SK-N-SH treated with all-trans-retinoic acid at 6 μM for 48 hours (cell line): ENCODE results near the gene ALPL.

Experiments used
- ATAC-seq: fragments of 200-7000 bp; cut with Tn5 transposase; 3 replicates; pipeline ENCODE4 v1.9.1; 2020; ENCODE audit warnings: mild to moderate bottlenecking, moderate library complexity
- ARNTL ChIP-seq: fragments of 450-650 bp; formaldehyde crosslinking; IDR thresholded peaks from 2 replicates; pipeline ENCODE4 v1.5.0; 2020; ENCODE audit warnings: low read depth, mild to moderate bottlenecking, moderate library complexity, borderline replicate concordance
- BACH2 ChIP-seq: fragments of 250-450 bp; sonication (Bioruptor Pico); IDR thresholded peaks from 2 replicates; pipeline ENCODE4 v1.9.0; 2021; ENCODE audit warnings: mild to moderate bottlenecking, borderline replicate concordance
- CSDC2 ChIP-seq: fragments of 250-450 bp; sonication (Bioruptor Pico); IDR thresholded peaks from 2 replicates; pipeline ENCODE4 v1.5.0; 2020; ENCODE audit warnings: mild to moderate bottlenecking, moderate library complexity
- GLIS3 ChIP-seq: fragments of 250-450 bp; sonication (Bioruptor Pico); IDR thresholded peaks from 2 replicates; pipeline ENCODE4 v1.5.0; 2020; ENCODE audit warnings: mild to moderate bottlenecking, moderate library complexity
- ISL1 ChIP-seq: fragments of 250-450 bp; sonication (Bioruptor Pico); IDR thresholded peaks from 2 replicates; pipeline ENCODE4 v2.1.2; 2022; ENCODE audit warnings: mild to moderate bottlenecking, moderate library complexity
- OSR1 ChIP-seq: fragments of 250-450 bp; sonication (Bioruptor Pico); IDR thresholded peaks from 2 replicates; pipeline ENCODE4 v1.8.0; 2022; ENCODE audit warnings: moderate library complexity, mild to moderate bottlenecking, inconsistent platforms
- PPARA ChIP-seq: fragments of 250-450 bp; sonication (Bioruptor Pico); IDR thresholded peaks from 2 replicates; pipeline ENCODE4 v1.5.0; 2020; ENCODE audit warnings: mild to moderate bottlenecking, borderline replicate concordance
- RARB ChIP-seq: fragments of 250-450 bp; sonication (Bioruptor Pico); IDR thresholded peaks from 2 replicates; pipeline ENCODE4 v1.8.0; 2021; ENCODE audit warnings: mild to moderate bottlenecking, moderate library complexity
- SNAI2 ChIP-seq: fragments of 250-450 bp; sonication (Bioruptor Pico); IDR thresholded peaks from 2 replicates; pipeline ENCODE4 v1.5.0; 2020; ENCODE audit warnings: mild to moderate bottlenecking, moderate library complexity
- TCF4 ChIP-seq: fragments of 250-450 bp; sonication (Bioruptor Pico); IDR thresholded peaks from 2 replicates; pipeline ENCODE4 v1.8.0; 2021; ENCODE audit warnings: mild to moderate bottlenecking, moderate library complexity, borderline replicate concordance
- TOX ChIP-seq: fragments of 250-450 bp; sonication (Bioruptor Pico); IDR thresholded peaks from 2 replicates; pipeline ENCODE4 v1.8.0; 2021; ENCODE audit warnings: mild to moderate bottlenecking, moderate library complexity, borderline replicate concordance
- ZC3H10 ChIP-seq: fragments of 250-450 bp; sonication (Bioruptor Pico); IDR thresholded peaks from 2 replicates; pipeline ENCODE4 v1.5.1; 2021; ENCODE audit warnings: mild to moderate bottlenecking, moderate library complexity
- ZFP3 ChIP-seq: fragments of 250-450 bp; sonication (Bioruptor Pico); IDR thresholded peaks from 2 replicates; pipeline ENCODE4 v1.5.0; 2020; ENCODE audit warnings: mild to moderate bottlenecking, moderate library complexity
- ZNF70 ChIP-seq: fragments of 450-650 bp; formaldehyde crosslinking; IDR thresholded peaks from 2 replicates; pipeline ENCODE4 v1.5.0; 2020; ENCODE audit warnings: mild to moderate bottlenecking, moderate library complexity
- TF ChIP-seq, protein P1 (sequence below): fragments of 250-450 bp; sonication (Bioruptor Pico); IDR thresholded peaks from 2 replicates; pipeline ENCODE4 v1.5.0; 2020; ENCODE audit warnings: mild to moderate bottlenecking, moderate library complexity
- TF ChIP-seq, protein P2 (sequence below): fragments of 250-450 bp; sonication (Bioruptor Pico); IDR thresholded peaks from 2 replicates; pipeline ENCODE4 v1.8.0; 2021; ENCODE audit warnings: low read depth, mild to moderate bottlenecking, moderate library complexity, borderline replicate concordance
- TF ChIP-seq, protein P3 (sequence below): fragments of 250-450 bp; sonication (Bioruptor Pico); IDR thresholded peaks from 2 replicates; pipeline ENCODE4 v1.5.1; 2020; ENCODE audit warnings: low read depth, mild to moderate bottlenecking, moderate library complexity
- TF ChIP-seq, protein P4 (sequence below): fragments of 250-450 bp; sonication (Bioruptor Pico); IDR thresholded peaks from 2 replicates; pipeline ENCODE4 v1.8.0; 2020; ENCODE audit warnings: mild to moderate bottlenecking, moderate library complexity, borderline replicate concordance

Gene ALPL

DNA sequence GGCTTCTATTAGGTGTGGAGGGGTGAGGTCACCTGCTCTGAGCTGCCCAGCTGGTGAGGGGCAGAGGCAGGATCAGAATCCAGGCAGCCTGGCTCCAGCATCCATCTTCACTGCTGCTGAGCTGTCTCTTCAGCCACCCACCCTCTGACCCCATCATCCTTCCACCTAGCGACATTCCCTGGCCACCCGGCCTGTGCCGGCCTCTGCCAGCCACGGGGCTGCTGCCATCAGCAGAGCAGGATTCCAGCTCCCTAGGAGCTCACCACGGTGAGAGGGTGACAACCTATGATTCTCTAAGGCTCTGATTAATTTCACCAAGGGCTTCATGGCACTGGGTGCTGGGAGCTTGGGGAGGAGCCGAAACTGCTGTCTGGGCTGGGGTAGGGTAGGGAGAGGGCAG, 32.1 kb downstream of the ALPL start (continued):
- TF ChIP-seq, protein P1, sequence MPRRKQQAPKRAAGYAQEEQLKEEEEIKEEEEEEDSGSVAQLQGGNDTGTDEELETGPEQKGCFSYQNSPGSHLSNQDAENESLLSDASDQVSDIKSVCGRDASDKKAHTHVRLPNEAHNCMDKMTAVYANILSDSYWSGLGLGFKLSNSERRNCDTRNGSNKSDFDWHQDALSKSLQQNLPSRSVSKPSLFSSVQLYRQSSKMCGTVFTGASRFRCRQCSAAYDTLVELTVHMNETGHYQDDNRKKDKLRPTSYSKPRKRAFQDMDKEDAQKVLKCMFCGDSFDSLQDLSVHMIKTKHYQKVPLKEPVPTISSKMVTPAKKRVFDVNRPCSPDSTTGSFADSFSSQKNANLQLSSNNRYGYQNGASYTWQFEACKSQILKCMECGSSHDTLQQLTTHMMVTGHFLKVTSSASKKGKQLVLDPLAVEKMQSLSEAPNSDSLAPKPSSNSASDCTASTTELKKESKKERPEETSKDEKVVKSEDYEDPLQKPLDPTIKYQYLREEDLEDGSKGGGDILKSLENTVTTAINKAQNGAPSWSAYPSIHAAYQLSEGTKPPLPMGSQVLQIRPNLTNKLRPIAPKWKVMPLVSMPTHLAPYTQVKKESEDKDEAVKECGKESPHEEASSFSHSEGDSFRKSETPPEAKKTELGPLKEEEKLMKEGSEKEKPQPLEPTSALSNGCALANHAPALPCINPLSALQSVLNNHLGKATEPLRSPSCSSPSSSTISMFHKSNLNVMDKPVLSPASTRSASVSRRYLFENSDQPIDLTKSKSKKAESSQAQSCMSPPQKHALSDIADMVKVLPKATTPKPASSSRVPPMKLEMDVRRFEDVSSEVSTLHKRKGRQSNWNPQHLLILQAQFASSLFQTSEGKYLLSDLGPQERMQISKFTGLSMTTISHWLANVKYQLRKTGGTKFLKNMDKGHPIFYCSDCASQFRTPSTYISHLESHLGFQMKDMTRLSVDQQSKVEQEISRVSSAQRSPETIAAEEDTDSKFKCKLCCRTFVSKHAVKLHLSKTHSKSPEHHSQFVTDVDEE (CRISPR knock-in tag), result no peak

DNA sequence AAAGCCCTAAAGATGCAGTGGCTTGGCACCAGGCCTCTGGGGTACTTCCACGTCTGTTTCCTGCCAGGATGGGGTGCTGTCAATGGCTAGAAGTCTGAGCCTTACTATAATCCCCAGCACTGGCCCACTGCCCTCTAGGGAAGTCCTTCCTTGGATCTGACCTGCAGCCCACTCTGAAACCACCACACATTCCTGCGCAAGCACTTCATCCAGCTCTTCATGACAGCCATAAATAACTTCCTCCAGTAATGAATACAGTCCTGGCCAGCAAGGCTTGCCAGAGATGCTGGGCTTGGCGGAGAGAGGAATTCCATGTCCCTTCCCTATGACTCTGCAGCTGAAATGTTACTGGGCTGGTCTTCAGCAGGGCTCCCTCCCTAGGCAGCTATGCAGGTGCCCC, 32.6 kb downstream of the ALPL start:
- TF ChIP-seq TOX (CRISPR knock-in tag) (no peak), TCF4 (CRISPR knock-in tag) (no peak), SNAI2 (CRISPR knock-in tag) (no peak), PPARA (CRISPR knock-in tag) (no peak), ISL1 (CRISPR knock-in tag) (peak; percentile 73), OSR1 (CRISPR knock-in tag) (no peak), GLIS3 (CRISPR knock-in tag) (no peak), CSDC2 (CRISPR knock-in tag) (no peak)
- TF ChIP-seq, protein P1 (CRISPR knock-in tag), result no peak
- TF ChIP-seq, protein P2, sequence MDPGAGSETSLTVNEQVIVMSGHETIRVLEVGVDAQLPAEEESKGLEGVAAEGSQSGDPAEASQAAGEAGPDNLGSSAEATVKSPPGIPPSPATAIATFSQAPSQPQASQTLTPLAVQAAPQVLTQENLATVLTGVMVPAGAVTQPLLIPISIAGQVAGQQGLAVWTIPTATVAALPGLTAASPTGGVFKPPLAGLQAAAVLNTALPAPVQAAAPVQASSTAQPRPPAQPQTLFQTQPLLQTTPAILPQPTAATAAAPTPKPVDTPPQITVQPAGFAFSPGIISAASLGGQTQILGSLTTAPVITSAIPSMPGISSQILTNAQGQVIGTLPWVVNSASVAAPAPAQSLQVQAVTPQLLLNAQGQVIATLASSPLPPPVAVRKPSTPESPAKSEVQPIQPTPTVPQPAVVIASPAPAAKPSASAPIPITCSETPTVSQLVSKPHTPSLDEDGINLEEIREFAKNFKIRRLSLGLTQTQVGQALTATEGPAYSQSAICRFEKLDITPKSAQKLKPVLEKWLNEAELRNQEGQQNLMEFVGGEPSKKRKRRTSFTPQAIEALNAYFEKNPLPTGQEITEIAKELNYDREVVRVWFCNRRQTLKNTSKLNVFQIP (CRISPR knock-in tag), result no peak
- TF ChIP-seq, protein P3, sequence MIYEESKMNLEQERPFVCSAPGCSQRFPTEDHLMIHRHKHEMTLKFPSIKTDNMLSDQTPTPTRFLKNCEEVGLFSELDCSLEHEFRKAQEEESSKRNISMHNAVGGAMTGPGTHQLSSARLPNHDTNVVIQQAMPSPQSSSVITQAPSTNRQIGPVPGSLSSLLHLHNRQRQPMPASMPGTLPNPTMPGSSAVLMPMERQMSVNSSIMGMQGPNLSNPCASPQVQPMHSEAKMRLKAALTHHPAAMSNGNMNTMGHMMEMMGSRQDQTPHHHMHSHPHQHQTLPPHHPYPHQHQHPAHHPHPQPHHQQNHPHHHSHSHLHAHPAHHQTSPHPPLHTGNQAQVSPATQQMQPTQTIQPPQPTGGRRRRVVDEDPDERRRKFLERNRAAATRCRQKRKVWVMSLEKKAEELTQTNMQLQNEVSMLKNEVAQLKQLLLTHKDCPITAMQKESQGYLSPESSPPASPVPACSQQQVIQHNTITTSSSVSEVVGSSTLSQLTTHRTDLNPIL (CRISPR knock-in tag), result 0 out of 2 replicates have a peak, but pooled peaks have one; percentile 54
- TF ChIP-seq, all 23 proteins: peak for 2
- peak; percentile 86 for ATAC-seq

DNA sequence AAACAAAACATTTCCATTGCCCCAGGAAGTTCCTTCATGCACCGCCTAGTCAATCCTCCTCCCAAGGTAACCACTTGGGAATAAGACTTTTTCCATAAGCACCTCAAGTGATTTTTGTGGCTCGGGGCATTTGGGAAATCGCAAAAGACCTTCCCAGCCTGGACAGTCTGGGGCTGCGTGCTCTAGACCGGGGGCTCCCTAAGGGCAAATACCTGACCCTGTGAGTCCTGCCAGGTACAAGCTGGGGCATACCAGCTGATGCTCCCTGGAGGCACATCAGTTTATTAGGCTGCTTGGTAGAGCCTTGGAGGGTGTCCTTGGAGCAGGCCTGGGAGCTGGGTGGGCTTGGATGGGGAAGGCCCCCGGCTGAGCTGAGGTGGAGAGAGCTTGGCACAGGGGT, 34.4 kb downstream of the ALPL start:
- ATAC-seq, result no peak
- no peak for TF ChIP-seq OSR1 (CRISPR knock-in tag)
- TF ChIP-seq, protein P4, sequence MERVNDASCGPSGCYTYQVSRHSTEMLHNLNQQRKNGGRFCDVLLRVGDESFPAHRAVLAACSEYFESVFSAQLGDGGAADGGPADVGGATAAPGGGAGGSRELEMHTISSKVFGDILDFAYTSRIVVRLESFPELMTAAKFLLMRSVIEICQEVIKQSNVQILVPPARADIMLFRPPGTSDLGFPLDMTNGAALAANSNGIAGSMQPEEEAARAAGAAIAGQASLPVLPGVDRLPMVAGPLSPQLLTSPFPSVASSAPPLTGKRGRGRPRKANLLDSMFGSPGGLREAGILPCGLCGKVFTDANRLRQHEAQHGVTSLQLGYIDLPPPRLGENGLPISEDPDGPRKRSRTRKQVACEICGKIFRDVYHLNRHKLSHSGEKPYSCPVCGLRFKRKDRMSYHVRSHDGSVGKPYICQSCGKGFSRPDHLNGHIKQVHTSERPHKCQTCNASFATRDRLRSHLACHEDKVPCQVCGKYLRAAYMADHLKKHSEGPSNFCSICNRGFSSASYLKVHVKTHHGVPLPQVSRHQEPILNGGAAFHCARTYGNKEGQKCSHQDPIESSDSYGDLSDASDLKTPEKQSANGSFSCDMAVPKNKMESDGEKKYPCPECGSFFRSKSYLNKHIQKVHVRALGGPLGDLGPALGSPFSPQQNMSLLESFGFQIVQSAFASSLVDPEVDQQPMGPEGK, result no peak
- no peak for TF ChIP-seq RARB
- no peak for TF ChIP-seq ARNTL

DNA sequence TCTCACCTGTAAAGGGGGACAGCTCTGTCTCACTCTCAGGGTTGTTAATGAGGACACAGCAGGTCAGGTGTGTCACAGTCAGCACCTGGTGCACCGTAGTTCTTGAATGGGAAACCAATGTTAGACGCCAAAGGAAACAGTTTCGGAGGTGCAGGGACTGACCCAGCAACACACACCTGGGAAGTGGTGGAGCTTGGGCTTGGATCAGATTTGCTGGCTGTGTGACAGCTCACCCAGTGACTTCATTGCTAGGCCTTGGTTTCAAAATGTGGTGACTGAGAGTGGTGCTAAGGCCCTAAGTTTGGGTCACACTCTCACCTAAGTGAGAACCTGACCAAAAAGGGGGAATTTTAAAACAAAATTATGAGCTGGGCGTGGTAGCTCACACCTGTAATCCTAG, 34.9 kb downstream of the ALPL start:
- no peak for ATAC-seq
- TF ChIP-seq SNAI2 (CRISPR knock-in tag), result no peak
- TF ChIP-seq, protein P1 (CRISPR knock-in tag), result no peak
- no peak for TF ChIP-seq ZFP3
- TF ChIP-seq ZNF70 (CRISPR knock-in tag), result no peak
- TF ChIP-seq TCF4 (CRISPR knock-in tag), result no peak
- TF ChIP-seq ARNTL, result no peak
- TF ChIP-seq, protein P4, result no peak
- TF ChIP-seq BACH2 (CRISPR knock-in tag), result no peak
- TF ChIP-seq, protein P2 (CRISPR knock-in tag), result no peak
- TF ChIP-seq ZC3H10 (CRISPR knock-in tag), result no peak
